ENCODE measurements around the gene FANCI.

Gene FANCI

DNA sequence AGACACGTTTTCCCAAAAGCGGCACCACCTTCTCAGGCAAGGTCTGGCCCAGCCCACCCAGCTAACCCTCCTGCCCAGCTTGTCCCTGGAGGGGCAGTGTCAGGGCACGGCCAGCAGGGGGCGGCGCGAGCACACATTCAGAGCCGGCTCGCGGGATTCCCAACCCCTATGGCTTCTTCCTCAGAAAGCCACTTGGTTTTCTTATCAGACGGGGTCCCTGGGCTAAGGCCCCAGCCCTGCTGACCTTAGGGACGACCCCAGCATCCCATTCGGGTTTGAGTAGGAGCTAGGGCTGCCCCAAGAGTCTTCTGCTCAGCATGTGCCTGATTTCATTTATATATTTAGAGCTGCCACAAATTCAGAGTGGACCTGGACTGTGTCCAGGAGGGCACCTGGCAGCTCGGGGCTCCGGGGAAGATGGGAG, 36.9 kb upstream of the FANCI start:
- no peak overlapping the region for H3K4me3 ChIP-seq (ENCODE audit: low read length)
- no peak overlapping the region for H2AFZ ChIP-seq (ENCODE audit: low read depth, low read length)

DNA sequence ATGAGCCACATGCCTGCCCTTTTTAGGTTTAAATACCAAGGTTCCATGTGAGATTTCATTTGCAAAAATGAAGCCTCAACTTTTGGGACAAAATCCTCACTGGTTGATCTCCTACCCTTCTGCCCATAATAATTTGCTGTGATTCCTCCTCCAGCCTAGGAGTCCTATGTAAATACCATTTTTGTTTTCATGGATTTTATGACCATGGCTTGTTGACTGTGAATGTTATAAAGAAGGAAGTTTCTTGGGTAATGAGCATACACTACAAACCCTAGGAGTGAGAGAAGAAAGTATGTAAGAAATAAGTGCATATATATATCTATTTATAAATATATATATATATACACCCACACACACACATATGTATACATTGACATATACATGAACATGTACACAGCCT, 35.5 kb upstream of the FANCI start:
- Histone ChIP-seq H3K4me3 (ENCODE audit: low read length) (no peak overlapping the region), H3K36me3 (ENCODE audit: insufficient read depth, low read length) (no peaks in the 10 kb centered on the region), H3K9me3 (ENCODE audit: low read length) (no peaks in the 10 kb centered on the region), H2AFZ (ENCODE audit: low read depth, low read length) (no peak overlapping the region), H3K27me3 (ENCODE audit: insufficient read depth, low read length) (no peaks in the 10 kb centered on the region), H3K4me1 (ENCODE audit: insufficient read depth, low read length) (no peaks in the 10 kb centered on the region)

More for the DNA sequence above, 36.9 kb upstream of the FANCI start:
- Histone ChIP-seq H3K4me1 (ENCODE audit: insufficient read depth, low read length) (no peaks in the 10 kb centered on the region), H3K9me3 (ENCODE audit: low read length) (no peaks in the 10 kb centered on the region), H3K27me3 (ENCODE audit: insufficient read depth, low read length) (no peaks in the 10 kb centered on the region), H3K36me3 (ENCODE audit: insufficient read depth, low read length) (no peaks in the 10 kb centered on the region)

DNA sequence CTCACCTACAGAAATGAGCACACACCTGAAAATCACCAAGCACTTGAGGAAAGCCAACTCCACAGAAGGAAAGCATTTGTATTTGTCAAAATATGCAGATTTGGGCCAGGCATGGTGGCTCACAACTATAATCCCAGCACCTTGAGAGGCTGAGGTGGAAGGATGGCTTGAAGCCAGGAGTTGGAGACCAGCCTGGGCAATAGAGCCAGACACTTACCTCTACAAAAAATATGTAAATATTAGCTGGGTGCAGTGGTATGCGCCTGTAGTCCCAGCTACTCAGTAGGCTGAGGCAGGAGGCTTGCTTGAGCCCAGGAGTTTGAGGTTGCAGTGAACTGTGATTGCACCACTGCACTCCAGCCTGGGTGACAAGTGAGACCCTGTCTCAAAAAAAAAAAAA, 34.7 kb upstream of the FANCI start:
- Histone ChIP-seq H3K9me3 (ENCODE audit: low read length) (no peaks in the 10 kb centered on the region), H3K4me1 (ENCODE audit: insufficient read depth, low read length) (no peaks in the 10 kb centered on the region), H3K36me3 (ENCODE audit: insufficient read depth, low read length) (no peaks in the 10 kb centered on the region), H2AFZ (ENCODE audit: low read depth, low read length) (no peak overlapping the region), H3K4me3 (ENCODE audit: low read length) (no peak overlapping the region), H3K27me3 (ENCODE audit: insufficient read depth, low read length) (no peaks in the 10 kb centered on the region)

DNA sequence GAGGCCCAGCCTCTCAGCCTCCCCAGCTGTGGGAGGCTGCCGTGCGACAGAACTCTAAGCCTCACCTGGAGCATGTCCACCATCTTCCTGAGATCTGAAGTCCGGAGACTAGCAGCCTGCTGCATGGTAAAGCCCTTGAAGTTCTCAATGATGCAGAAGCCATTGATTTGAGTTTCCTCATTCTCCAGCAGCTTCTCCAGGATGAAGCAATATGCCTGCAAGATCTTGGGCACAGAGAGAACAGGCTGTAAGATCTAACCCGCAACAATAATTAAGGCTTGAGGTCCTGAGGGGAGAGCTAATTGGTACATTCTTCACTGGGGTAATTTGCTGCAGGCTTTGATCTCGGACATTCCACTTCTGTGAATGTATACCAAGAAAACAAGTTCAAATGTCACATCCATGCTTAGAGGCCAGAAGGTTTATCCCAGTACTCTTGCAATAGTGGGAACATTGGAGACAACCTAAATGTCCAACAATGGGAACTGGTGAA, 32.1 kb upstream of the FANCI start:
- Histone ChIP-seq H3K4me1 (ENCODE audit: insufficient read depth, low read length) (no peaks in the 10 kb centered on the region), H3K4me3 (ENCODE audit: low read length) (no peak overlapping the region), H3K9me3 (ENCODE audit: low read length) (no peaks in the 10 kb centered on the region)

DNA sequence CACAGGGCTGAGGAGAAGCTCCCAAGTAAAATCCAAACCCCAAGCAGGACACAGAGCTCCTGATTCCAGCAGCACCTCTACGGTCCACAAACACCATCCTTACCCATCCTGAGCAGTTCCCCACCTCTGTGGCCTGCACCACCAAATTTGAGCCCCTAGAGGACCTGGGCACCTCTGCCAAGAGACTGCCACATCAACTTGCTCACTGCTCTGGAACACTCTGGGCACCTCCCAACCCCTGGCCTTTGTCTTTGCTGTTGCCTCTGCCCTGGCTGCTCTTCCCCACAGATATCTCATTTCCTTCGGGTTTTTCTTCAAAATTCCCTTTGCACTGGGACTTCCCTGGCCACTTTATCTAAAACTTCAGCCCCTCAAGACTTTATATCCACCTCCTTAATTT, 28.2 kb upstream of the FANCI start:
- no peaks in the 10 kb centered on the region for H3K9me3 ChIP-seq (ENCODE audit: low read length)
- no peaks in the 10 kb centered on the region for H3K36me3 ChIP-seq (ENCODE audit: insufficient read depth, low read length)
- no peaks in the 10 kb centered on the region for H3K4me1 ChIP-seq (ENCODE audit: insufficient read depth, low read length)
- H2AFZ ChIP-seq (ENCODE audit: low read depth, low read length): no peak overlapping the region
- H3K4me3 ChIP-seq (ENCODE audit: low read length): no peak overlapping the region
- H3K27me3 ChIP-seq (ENCODE audit: insufficient read depth, low read length): no peaks in the 10 kb centered on the region

More for the DNA sequence above, 32.1 kb upstream of the FANCI start:
- H3K36me3 ChIP-seq (ENCODE audit: insufficient read depth, low read length): no peaks in the 10 kb centered on the region
- no peaks in the 10 kb centered on the region for H3K27me3 ChIP-seq (ENCODE audit: insufficient read depth, low read length)
- H2AFZ ChIP-seq (ENCODE audit: low read depth, low read length): no peak overlapping the region

DNA sequence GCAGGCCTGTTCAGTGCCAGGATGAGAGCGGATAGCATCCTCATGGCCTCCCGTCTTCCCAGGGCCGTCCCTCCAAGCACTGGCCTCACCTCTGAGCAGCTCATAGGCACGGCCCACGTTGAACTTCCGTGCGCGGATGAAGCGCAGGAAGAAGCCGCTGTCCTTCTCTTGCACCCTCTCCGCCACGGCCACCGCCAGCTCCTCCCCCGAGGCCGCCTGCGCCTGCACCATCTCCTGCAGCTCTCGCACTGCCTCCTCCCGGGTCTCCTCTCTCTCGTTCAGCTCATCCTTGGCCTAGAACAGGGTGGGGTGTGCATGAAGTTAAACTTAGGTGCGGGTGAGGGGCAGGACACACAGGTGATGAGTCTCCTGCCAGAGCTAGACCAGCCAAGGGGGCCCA, 26.7 kb upstream of the FANCI start:
- Histone ChIP-seq H3K9me3 (ENCODE audit: low read length) (no peaks in the 10 kb centered on the region), H3K36me3 (ENCODE audit: insufficient read depth, low read length) (no peaks in the 10 kb centered on the region), H2AFZ (ENCODE audit: low read depth, low read length) (no peak overlapping the region), H3K4me1 (ENCODE audit: insufficient read depth, low read length) (peaks cover 7% of the 10 kb centered on the region), H3K4me3 (ENCODE audit: low read length) (no peak overlapping the region), H3K27me3 (ENCODE audit: insufficient read depth, low read length) (no peaks in the 10 kb centered on the region)

DNA sequence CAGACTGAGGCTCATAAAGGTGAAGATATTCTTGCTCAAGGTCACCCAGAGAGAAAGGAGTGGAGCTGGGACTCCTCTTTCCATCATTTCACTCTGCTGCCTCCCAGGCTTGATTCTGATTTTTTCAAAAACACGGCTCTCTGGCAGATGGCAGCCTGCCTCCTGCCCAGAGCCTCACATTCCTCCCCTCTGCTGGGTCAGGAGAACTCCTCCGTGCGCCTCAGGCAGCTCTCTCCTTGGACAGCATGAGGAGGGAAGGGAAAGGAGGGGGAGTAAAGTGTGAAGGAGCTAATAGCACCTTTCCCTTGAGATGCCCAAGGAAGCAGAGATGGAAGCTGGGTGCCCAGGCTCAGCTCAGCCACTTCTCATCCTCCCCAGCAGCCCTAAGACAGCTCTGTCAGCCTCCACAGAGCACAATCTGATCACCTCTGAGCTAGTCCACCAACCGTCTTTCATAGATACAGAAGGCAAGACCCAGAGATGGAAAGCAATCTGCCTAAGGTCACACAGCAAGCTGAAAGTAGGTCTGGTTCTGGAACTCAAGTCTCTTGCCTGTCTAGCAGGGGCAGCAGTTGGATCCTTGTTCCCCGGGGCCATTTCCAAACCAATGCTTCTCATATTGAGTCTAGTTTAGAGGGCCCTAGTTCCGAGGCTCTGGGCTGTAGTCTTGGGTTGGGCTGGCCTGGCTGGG, 25.9 kb upstream of the FANCI start:
- H3K4me1 ChIP-seq (ENCODE audit: insufficient read depth, low read length): peaks cover 8% of the 10 kb centered on the region
- H3K4me3 ChIP-seq (ENCODE audit: low read length): no peak overlapping the region
- no peaks in the 10 kb centered on the region for H3K27me3 ChIP-seq (ENCODE audit: insufficient read depth, low read length)
- H3K9me3 ChIP-seq (ENCODE audit: low read length): no peaks in the 10 kb centered on the region
- no peaks in the 10 kb centered on the region for H3K36me3 ChIP-seq (ENCODE audit: insufficient read depth, low read length)
- H2AFZ ChIP-seq (ENCODE audit: low read depth, low read length): no peak overlapping the region

DNA sequence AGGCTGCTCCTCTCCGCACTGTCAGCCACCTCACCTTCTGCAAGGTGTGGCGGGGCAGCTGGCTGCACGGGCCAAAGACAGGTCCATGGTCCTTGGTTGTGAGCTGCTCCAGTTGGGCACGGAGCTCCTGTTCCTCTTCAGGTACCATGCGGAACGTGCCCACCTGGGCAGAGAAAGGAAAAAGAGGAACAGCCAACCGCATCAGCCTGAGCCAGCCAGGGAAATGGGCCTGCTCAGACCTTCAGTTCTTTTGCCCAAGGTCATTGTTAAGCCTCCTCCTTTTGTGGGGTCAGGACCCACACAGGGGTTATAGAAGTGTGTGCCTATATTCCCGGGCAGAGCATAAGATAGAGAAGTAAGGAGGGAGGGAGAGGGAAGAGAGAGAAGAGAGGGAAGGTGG, 25.2 kb upstream of the FANCI start:
- Histone ChIP-seq H3K27me3 (ENCODE audit: insufficient read depth, low read length) (no peaks in the 10 kb centered on the region), H2AFZ (ENCODE audit: low read depth, low read length) (no peak overlapping the region), H3K4me3 (ENCODE audit: low read length) (no peak overlapping the region), H3K9me3 (ENCODE audit: low read length) (no peaks in the 10 kb centered on the region), H3K4me1 (ENCODE audit: insufficient read depth, low read length) (peaks cover 8% of the 10 kb centered on the region), H3K36me3 (ENCODE audit: insufficient read depth, low read length) (no peaks in the 10 kb centered on the region)

DNA sequence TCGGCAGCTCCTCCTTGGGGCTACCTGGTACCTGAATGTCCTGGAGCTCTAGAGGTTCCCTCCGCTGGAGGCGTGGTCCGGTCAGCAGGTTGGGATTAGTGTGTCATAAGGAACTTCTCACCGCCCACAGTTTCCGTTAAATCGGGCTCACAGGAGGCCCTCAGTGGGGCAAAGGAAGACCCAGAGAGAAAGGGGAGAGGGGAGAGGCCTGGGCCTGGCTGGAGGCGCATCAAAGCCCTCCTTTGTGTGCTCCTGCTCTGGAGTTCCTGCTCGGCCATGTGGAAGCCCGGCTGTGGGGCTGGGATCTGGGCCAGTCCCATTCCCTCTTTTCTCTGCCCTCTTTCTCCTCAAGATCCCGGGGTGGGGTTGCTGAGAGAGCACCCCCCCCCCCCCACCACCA, 22.2 kb upstream of the FANCI start, which contains the start of gene RLBP1:
RLBP1 (minus strand) TSS at position 37 of the 400 bp plus-strand sequence. CDS start 2,604 bp downstream, outside the sequence.
- H2AFZ ChIP-seq (ENCODE audit: low read depth, low read length): no peak within 1 kb of the TSS
- no peak within 1 kb of the TSS for H3K4me3 ChIP-seq (ENCODE audit: low read length)
- no peaks in the 10 kb centered on the region for H3K9me3 ChIP-seq (ENCODE audit: low read length)
- peaks cover 8% of the 10 kb centered on the region for H3K4me1 ChIP-seq (ENCODE audit: insufficient read depth, low read length)
- H3K27me3 ChIP-seq (ENCODE audit: insufficient read depth, low read length): no peaks in the 10 kb centered on the region
- H3K36me3 ChIP-seq (ENCODE audit: insufficient read depth, low read length): no peaks in the 10 kb centered on the region

DNA sequence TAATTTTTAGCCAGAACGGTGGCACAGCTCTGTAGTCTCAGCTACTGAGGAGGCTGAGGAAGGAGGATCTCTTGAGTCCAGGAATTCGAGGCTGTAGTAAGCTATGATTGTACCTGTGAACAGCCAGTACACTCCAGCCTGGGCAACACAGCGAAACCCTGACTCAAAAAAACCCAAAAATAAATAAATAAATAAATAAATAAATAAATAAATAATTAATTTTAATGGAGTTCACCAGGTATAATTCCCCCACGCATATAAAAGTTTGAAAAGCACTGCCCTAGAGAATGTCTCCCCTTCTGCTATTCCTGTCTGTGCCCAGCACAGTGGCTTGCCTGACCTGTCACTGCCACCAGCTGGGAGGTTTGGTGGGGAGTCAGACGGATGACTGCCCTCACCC, 18.2 kb upstream of the FANCI start:
- Histone ChIP-seq H3K9me3 (ENCODE audit: low read length) (no peaks in the 10 kb centered on the region), H3K36me3 (ENCODE audit: insufficient read depth, low read length) (no peaks in the 10 kb centered on the region), H3K4me1 (ENCODE audit: insufficient read depth, low read length) (peaks cover 8% of the 10 kb centered on the region), H3K4me3 (ENCODE audit: low read length) (no peak overlapping the region), H2AFZ (ENCODE audit: low read depth, low read length) (no peak overlapping the region), H3K27me3 (ENCODE audit: insufficient read depth, low read length) (no peaks in the 10 kb centered on the region)

DNA sequence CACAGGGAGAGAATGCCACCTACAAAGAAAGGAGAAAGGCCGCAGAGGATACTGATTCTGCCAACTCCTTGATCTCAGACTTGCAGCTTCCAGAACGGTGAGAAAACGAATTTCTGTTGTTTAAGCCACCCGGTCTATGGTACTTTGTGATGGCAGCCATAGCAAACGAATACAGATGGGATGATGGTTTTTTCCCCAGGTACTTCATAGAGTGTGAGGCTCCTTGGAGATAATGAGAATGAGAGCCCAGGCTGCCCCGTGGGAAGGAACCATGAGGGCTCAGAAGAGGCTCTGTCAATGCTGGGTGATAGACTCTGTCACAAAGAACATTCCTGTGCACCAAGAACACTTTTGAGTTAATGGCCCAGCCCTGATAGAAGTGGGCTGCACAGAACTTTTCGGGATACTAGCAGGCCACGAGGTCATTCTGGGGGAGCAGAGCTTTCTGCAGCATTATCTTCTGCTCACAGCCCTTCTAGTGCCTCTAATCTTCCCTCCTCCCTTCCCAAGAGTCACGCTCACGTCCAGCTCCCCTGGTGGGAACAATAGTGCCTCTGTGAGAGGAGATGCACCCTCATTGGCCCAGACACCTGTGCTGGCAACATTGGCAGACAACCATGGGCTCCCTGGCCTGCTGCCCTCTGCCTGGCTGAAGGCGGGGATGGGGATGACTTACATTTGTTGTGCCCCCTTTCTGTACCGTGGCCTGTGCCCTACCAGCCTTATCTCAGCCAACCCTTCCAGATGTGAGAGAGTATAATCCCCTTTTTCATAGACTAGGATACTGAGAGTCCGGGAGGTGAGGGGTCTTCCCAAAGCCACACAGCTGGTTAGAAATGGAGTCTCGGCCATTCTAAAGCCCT, 17.2 kb upstream of the FANCI start:
- Histone ChIP-seq H3K4me3 (ENCODE audit: low read length) (no peak overlapping the region), H3K9me3 (ENCODE audit: low read length) (no peaks in the 10 kb centered on the region), H3K36me3 (ENCODE audit: insufficient read depth, low read length) (no peaks in the 10 kb centered on the region), H2AFZ (ENCODE audit: low read depth, low read length) (no peak overlapping the region), H3K4me1 (ENCODE audit: insufficient read depth, low read length) (peaks cover 5% of the 10 kb centered on the region), H3K27me3 (ENCODE audit: insufficient read depth, low read length) (no peaks in the 10 kb centered on the region)

DNA sequence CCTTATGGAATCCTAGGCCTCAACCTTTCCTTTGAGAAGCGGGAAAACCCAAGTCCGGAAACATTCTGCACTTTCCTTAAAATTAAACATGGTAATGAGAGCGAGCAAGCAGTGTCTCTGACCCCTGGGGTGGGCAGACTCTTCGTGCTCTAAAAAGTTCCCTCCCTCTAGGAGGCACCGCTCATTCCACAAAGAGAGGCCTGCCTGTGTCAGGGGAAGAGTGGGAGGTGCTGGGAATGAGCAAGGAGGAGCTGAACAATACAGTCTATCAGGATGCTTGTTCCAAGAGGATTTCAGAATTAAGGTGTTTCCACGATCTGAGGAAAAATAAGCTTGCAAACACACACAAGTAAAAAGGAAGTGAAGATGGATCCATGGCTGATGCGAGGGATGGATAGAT, 16.4 kb upstream of the FANCI start:
- H3K36me3 ChIP-seq (ENCODE audit: insufficient read depth, low read length): no peaks in the 10 kb centered on the region
- no peaks in the 10 kb centered on the region for H3K9me3 ChIP-seq (ENCODE audit: low read length)
- H3K4me3 ChIP-seq (ENCODE audit: low read length): no peak overlapping the region
- H3K4me1 ChIP-seq (ENCODE audit: insufficient read depth, low read length): no peaks in the 10 kb centered on the region
- no peak overlapping the region for H2AFZ ChIP-seq (ENCODE audit: low read depth, low read length)
- H3K27me3 ChIP-seq (ENCODE audit: insufficient read depth, low read length): no peaks in the 10 kb centered on the region

DNA sequence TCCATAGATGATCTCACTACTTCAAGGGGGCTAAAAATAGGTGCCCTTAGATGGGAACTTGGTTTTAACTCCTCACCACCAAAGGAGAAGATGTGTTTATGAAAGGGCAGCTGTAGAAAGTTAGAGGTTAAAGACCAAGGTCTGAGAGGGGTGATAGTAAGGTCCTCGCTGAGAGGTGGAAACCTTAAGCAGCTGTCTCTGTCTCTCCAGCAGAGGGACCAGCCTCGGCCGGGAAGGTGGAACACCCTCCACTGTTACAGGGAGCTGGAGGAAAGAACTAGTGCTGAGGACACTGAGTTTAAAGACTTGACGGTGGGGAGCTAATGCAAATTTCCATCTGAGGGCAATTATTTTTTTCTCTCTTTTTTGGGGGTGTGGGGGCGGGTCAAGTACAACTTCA, 13.5 kb upstream of the FANCI start:
- no peaks in the 10 kb centered on the region for H3K36me3 ChIP-seq (ENCODE audit: insufficient read depth, low read length)
- no peak overlapping the region for H2AFZ ChIP-seq (ENCODE audit: low read depth, low read length)
- H3K9me3 ChIP-seq (ENCODE audit: low read length): no peaks in the 10 kb centered on the region
- no peaks in the 10 kb centered on the region for H3K4me1 ChIP-seq (ENCODE audit: insufficient read depth, low read length)
- no peaks in the 10 kb centered on the region for H3K27me3 ChIP-seq (ENCODE audit: insufficient read depth, low read length)
- no peak overlapping the region for H3K4me3 ChIP-seq (ENCODE audit: low read length)
